ENCODE data around the gene FBXO11. TPM values are rescaled to one million over a fixed set of nuclear protein-coding genes. Genes with fewer than 3 reads are reported as not detected.
"Not testable (repeated sequence)": the region's sequence is repeated elsewhere in the genome, so short reads cannot be mapped to it uniquely, and the experiment has no call there.

Gene FBXO11
- total and polyA plus RNA-seq, 8 donors, result 56.2 to 101 (median 89.2) TPM

DNA sequence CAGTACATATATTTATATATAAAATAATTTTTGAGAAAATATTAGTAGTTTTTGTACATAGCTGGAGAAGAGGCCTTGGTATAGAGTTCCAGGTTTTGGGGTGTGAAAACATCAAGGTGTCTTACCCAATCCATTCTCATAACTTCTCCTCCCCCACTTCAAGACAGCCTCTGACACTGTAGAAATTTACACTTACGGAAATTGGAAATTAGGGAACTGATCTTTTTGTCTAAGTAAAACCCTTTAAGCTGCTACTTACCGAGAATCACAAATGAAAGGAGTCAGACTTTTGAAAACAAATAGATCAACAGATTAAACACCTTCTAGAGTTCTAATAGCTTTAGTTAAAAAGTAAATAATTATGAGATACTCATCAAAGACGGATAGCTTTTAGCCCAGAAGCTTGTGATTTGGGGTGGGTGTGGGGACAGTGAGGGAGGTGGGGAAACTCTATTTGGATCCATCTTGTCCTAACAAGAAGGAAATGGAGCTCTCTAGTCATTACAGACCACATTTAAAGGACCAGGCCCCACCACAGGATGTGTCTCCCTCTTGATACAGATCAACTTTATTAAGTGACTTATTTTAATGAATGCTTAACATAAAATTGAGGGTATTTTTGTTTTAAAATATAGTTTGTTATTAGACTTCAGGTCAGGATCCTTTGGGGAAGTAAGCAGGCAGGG lies 11.1 kb upstream of the FBXO11 start:
- Histone ChIP-seq H3K4me1 (no peaks in the 10 kb centered on the region), H3K9me3 (no peaks in the 10 kb centered on the region), H3K36me3 (no peaks in the 10 kb centered on the region), H3K27ac (peak overlapping the region in 1 of 2 donors; percentile 25), H3K27me3 (no peaks in the 10 kb centered on the region), H3K4me3 (no peak overlapping the region)
- ATAC-seq, result no peak
- DNase-seq, result no peak
- intact Hi-C loops (cut with DNase I), result no loop called here
- TF ChIP-seq, protein P1, sequence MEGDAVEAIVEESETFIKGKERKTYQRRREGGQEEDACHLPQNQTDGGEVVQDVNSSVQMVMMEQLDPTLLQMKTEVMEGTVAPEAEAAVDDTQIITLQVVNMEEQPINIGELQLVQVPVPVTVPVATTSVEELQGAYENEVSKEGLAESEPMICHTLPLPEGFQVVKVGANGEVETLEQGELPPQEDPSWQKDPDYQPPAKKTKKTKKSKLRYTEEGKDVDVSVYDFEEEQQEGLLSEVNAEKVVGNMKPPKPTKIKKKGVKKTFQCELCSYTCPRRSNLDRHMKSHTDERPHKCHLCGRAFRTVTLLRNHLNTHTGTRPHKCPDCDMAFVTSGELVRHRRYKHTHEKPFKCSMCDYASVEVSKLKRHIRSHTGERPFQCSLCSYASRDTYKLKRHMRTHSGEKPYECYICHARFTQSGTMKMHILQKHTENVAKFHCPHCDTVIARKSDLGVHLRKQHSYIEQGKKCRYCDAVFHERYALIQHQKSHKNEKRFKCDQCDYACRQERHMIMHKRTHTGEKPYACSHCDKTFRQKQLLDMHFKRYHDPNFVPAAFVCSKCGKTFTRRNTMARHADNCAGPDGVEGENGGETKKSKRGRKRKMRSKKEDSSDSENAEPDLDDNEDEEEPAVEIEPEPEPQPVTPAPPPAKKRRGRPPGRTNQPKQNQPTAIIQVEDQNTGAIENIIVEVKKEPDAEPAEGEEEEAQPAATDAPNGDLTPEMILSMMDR (IDR thresholded peaks at IDR 0.05), result no peak

DNA sequence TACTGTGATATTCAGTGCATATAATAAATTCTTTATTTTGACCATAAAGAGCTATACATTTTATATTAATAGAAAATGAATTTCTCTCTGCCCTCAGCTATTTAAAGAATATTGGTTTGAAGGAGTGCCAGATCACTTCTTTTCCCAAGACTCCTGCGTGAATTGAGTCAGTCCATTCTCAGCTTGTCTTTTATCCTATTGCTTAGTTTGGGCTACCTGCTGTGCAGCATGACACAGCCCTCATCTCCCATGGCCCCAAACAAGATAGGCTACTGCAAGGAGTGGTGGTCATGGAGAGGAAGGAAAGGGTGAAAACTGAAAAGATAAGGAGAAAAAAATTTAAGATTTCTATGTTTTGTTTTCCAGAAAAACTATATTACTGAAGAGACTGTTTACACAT lies 10.1 kb upstream of the FBXO11 start:
- Histone ChIP-seq H3K9me3 (no peaks in the 10 kb centered on the region), H3K4me1 (no peaks in the 10 kb centered on the region), H3K4me3 (no peak overlapping the region), H3K36me3 (no peaks in the 10 kb centered on the region), H3K27ac (no peak overlapping the region), H3K27me3 (no peaks in the 10 kb centered on the region)
- intact Hi-C loops (cut with DNase I), result no loop called here
- DNase-seq, result no peak
- TF ChIP-seq, protein P1 (IDR thresholded peaks at IDR 0.05), result no peak
- ATAC-seq, result no peak

DNA sequence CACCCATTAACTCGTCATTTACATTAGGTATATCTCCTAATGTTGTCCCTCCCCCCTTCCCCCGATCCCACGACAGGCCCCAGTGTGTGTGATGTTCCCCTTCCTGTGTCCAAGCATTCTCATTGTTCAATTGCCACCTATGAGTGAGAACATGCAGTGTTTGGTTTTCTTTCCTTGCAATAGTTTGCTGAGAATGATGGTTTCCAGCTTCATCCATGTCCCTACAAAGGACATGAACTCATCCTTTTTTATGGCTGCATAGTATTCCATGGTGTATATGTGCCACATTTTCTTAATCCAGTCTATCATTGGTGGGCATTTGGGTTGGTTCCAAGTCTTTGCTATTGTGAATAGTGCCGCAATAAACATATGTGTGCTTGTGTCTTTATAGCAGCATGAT lies 4.4 kb upstream of the FBXO11 start:
- H3K9me3 ChIP-seq; H3K27ac ChIP-seq; ATAC-seq; H3K36me3 ChIP-seq; DNase-seq; H3K4me3 ChIP-seq; H3K4me1 ChIP-seq; intact Hi-C loops (cut with DNase I); H3K27me3 ChIP-seq: not testable (repeated sequence)

DNA sequence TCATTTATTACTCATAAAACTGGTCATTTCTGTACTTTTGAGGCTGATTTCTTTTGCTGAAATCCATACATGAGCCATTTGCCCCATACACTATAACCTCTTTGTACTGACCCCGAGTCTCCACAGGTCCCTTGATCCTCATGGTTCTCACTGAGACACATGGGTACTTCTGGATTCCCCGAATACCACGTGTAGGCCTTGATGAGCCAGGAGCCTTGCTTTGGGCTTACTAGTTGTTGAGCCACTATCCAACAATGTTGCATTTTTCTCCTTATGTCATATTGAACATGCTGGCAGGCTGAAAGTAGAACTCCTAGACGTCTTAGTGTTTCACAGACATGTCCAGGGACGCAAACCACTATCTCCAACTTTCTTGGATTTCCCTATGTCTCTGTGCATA lies 2.4 kb upstream of the FBXO11 start:
- Histone ChIP-seq H3K36me3 (no peaks in the 10 kb centered on the region), H3K4me1 (peaks cover 4 to 14% of the 10 kb centered on the region in 2 donors), H3K9me3 (no peaks in the 10 kb centered on the region), H3K27ac (no peak overlapping the region), H3K4me3 (no peak overlapping the region), H3K27me3 (no peaks in the 10 kb centered on the region)
- DNase-seq (no peak), ATAC-seq (no peak)
- intact Hi-C loops (cut with DNase I), result no loop called here
- TF ChIP-seq, protein P1 (IDR thresholded peaks at IDR 0.05), result no peak

DNA sequence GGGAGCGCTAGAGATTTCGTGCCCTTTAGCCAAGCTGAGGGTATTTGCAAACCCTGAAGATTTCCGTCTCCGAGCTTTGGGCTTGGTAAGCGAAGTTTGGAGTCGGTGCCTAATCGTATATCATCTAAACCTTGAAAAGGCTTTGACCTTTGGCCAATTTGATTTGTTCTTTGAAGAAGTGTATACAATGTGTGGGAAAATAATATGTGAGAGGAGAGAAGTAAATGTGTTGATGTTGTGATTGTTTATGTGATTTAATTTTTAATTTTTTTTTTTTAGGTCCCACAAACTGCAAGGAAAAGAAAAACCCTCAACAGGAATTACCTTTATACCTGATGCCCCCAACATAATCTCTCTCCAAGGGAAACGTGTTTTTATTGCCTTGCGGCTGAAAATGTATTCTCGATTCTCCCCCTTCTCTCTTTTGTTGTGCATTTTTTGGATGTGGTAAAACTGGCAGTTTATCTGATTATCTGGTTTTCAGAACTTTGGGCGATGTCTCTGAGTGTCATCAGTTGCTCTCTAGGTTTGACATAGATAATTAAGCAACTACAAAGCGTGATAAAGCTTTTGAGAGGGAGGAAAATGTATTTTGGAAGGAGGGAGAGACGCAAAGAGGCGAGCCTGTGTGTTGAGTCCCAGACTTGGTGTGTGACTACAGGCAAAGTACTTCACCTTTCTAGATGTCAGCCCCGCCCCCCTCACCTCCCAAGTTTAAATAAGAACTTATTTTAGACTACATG lies 912 bp upstream of the FBXO11 start:
- ATAC-seq (peak; percentile 46), DNase-seq (peak in 2 of 4 donors; percentile 7 to 45)
- no peaks in the 10 kb centered on the region for H3K9me3 ChIP-seq
- H3K4me1 ChIP-seq, result peaks cover 4 to 29% of the 10 kb centered on the region in 2 donors
- TF ChIP-seq, protein P1 (IDR thresholded peaks at IDR 0.05), result no peak
- peak overlapping the region; percentile 99 for H3K27ac ChIP-seq
- intact Hi-C loops (cut with DNase I), result no loop called here
- H3K4me3 ChIP-seq, result peak overlapping the region; percentile 37 to 77
- H3K36me3 ChIP-seq, result no peaks in the 10 kb centered on the region
- no peaks in the 10 kb centered on the region for H3K27me3 ChIP-seq

Measured in left lung (tissue), 10 donors.